Astrocyte of the cerebellum (primary cell): ENCODE measurements around the gene TM2D1.
"Not testable (repeated sequence)": the region's sequence is repeated elsewhere in the genome, so short reads cannot be mapped to it uniquely, and the experiment has no call there.

Experiments used
- DNase-seq: peaks from one replicate; pipeline ENCODE4 v3.0.0-alpha.2; 2011; ENCODE audit warnings: low read depth
- H3K4me3 ChIP-seq: 2 replicates; pipeline ENCODE4 v1.5.1; 2011; ENCODE audit warnings: mild to moderate bottlenecking, low read depth, low read length, moderate library complexity
- in situ Hi-C: cut with HindIII; loops from 2 replicates; pipeline ENCODE4 v1.10.0; 2017; ENCODE audit warnings: low sequenced_read_pairs
- TF ChIP-seq, protein P1 (sequence below): IDR thresholded peaks from 2 replicates; pipeline ENCODE4 v1.5.1; 2012; ENCODE audit warnings: low read length, low read depth, moderate library complexity, mild to moderate bottlenecking; ENCODE audit errors: missing control alignments

TM2D1 gene

DNA sequence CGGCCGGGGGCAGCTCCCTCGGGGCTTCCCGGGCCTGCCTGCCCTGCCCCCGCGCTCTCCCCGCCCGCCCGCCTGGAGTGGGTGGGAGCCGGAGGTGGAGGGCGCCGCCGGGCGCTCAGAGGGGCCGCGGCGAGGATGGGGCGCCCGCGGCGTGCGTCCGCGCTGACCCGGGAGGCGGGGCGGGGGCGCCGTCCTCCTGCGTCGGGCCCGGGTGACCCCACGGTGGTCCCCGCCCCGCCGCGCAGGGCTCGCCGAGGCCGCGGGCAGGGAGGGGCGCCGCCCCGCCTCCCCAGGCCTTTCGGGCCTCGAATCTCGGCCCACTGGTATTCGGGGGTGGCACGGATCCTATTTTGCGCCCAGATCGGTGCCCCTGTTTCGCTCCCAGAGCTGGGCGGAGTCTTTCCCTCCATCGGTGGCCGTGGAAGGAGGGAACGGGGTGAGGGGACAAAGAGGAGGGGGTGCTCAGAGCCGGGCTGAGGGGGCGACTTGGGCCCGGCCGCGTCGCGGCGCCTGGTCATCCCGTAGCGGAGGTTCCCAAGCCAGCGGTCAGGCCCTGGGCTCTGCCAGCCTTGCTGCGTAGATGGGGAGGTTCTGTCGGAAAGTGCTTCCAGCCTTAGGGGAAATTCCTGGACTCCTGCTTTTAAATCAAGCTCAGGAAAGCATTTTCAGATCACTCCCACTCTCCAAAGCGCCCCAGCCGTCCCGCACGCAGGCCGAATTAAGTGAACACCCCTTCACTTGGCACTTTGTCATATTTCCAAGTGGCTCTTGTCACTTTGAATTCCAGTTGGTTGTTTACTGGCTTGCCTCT, 17.9 kb upstream of the TM2D1 start:
- no peak for DNase-seq
- peak overlapping the region; percentile 67 for H3K4me3 ChIP-seq
- TF ChIP-seq, protein P1, sequence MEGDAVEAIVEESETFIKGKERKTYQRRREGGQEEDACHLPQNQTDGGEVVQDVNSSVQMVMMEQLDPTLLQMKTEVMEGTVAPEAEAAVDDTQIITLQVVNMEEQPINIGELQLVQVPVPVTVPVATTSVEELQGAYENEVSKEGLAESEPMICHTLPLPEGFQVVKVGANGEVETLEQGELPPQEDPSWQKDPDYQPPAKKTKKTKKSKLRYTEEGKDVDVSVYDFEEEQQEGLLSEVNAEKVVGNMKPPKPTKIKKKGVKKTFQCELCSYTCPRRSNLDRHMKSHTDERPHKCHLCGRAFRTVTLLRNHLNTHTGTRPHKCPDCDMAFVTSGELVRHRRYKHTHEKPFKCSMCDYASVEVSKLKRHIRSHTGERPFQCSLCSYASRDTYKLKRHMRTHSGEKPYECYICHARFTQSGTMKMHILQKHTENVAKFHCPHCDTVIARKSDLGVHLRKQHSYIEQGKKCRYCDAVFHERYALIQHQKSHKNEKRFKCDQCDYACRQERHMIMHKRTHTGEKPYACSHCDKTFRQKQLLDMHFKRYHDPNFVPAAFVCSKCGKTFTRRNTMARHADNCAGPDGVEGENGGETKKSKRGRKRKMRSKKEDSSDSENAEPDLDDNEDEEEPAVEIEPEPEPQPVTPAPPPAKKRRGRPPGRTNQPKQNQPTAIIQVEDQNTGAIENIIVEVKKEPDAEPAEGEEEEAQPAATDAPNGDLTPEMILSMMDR: no peak
- in situ Hi-C loops: no loop called here

DNA sequence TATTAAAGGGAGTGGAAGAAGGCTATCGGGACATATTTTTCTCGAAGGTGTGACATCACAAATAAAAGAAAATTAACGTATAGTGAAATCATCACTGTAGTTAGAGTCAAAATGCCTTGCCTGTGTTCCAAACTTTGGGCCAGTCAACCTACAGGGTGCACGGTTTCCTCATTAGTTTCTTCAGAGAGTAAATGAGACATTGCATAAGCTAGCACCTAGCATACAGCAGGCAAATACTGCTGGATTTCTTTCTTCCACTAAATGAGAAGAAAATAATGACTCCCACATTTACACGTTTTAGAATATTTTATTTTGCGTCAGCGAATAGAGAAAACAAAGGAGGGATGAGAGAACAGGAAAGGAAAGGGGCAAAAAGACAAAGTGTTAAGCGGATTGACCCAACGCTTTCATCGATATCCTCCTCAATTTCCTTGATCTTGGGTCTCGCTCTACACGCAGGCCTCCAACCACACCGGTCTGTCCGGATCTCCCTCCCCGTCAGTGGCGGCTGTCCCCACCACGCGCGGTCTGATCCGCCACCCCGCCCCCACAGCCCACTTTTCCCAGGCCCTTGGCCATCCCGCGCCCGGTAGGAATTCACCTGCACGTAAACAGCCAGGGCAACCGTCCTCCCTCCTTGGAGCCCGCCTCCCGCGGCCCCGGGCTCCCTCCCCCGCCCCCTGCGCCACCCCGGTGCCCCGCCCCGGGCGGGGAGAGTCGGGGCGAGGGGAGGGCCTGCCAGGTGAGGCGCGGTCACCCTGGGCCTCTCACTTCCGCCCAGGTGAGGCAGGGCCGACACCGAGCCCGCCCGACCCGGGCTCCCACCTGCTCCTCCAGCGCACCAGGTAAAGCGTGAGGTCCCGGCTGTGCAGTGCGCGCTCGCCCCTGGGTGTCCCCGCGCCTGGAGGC, 17.0 kb upstream of the TM2D1 start, which contains the start of gene PATJ:
Gene PATJ, plus strand, starts transcription at position 770 of the 909 bp plus-strand sequence. CDS start 20,413 bp downstream, outside the sequence.
- DNase-seq: no peak
- H3K4me3 ChIP-seq: peak within 1 kb of the TSS; percentile 67
- TF ChIP-seq, protein P1: no peak
- in situ Hi-C loops: no loop called here

DNA sequence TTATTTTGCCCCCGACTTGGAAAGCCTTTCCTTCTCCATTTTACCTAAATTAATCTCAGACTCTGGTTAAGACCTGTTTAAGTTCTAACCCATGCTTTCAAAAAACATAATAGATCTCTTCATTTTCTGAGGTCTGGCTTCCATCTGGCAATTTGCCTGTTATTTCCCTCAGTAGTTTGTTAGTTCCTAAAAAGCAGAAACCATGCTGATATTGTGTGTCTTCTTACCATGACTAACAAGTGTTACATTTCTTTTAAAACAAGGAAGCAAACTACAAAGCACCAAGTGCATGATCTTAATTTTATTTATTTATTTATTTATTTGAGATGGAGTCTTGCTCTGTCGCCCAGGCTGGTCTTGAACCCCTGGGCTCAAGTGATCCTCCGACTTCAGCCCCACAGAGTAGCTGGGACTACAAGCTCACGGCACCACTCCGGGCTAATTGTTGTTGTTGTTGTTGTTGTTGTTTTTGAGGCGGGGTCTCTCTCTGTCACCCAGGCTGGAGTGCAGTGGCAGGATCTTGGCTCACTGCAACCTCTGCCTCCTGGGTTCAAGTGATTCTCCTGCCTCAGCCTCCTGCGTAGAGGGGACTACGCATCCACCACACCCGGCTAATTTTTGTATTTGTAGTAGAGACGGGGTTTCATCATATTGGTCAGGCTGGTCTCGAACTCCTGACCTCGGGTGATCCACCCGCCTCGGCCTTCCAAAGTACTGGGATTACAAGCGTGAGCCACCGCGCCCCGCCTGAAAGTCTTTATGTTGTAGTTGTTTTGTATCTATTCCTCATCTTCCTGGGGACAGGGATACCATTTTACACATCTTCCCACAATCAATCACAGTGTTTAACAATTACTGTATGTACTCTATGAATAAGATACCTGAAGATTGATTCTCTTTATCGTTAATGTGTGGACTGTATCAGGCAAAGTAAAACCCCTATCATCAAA, 16.1 kb upstream of the TM2D1 start:
- in situ Hi-C loops: no loop called here
- TF ChIP-seq, protein P1: no peak
- DNase-seq: no peak
- no peak overlapping the region for H3K4me3 ChIP-seq

DNA sequence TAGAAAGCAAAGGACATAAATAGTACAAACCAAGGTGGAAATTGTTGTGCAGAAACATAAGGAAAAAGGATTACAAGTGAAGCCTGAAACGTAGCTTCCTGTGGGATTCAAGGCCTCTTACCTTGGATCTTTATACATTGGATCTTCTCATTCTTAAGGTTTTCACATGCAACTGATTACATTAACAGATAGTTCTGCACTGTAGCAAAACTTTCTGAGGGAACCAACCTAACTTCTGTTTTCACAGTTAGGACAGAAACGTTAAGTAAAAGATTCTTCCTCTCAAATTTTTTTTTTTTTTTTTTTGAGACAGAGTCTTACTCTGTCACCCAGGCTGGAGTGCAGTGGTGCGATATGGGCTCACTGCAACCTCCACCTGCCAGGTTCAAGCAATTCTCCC, 7.8 kb upstream of the TM2D1 start:
- H3K4me3 ChIP-seq: no peak overlapping the region
- in situ Hi-C loops: no loop called here
- TF ChIP-seq, protein P1: no peak
- no peak for DNase-seq

DNA sequence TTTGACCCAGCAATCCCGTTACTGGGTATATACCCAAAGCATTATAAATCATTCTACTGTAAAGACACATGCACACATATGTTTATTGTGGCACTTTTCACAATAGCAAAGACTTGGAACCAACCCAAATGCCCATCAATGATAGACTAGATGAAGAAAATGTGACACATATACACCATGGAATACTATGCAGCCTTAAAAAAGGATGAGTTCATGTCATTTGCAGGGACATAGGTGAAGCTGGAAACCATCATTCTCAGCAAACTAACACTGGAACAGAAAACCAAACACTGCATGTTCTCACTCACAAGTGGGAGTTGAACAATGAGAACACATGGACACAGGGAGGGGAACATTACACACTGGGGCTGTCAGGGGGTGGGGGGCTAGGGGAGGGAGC, 5.7 kb upstream of the TM2D1 start:
- DNase-seq, in situ Hi-C loops, H3K4me3 ChIP-seq: not testable (repeated sequence)

DNA sequence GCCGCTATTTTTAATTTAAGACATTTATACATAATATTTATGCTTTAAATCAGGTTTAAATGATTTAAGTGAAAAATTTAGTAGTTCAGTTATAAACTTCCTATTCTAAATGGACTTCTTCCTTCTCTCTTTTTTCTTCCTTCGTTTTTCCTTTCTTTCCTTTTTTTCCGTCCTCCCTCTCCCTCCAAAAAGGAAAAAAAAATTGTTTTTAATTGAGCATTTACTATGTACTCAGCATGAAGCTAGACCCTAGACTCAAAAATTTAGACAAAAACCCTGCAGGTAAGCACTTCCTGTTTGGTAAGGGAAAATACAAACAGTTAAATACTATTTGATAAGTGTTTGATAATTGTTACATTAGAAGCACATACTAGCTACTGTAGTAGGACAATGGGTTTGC, 2.6 kb upstream of the TM2D1 start:
- in situ Hi-C loops: no loop called here
- TF ChIP-seq, protein P1: no peak
- no peak for DNase-seq
- no peak overlapping the region for H3K4me3 ChIP-seq
